Activated gamma-delta T cell (primary cell): ENCODE measurements around the gene SLC39A1.
"Not testable (repeated sequence)": the region's sequence is repeated elsewhere in the genome, so short reads cannot be mapped to it uniquely, and the experiment has no call there.

ENCODE experiments used
- DNase-seq: peaks from one replicate; lab custom pipeline; 2025; lab: John Stamatoyannopoulos, UW
- total RNA-seq, 2 donors: gene quantifications; one replicate each; lab custom pipeline; 2026; lab: John Stamatoyannopoulos, UW

SLC39A1 gene, protein sequence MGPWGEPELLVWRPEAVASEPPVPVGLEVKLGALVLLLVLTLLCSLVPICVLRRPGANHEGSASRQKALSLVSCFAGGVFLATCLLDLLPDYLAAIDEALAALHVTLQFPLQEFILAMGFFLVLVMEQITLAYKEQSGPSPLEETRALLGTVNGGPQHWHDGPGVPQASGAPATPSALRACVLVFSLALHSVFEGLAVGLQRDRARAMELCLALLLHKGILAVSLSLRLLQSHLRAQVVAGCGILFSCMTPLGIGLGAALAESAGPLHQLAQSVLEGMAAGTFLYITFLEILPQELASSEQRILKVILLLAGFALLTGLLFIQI
- total RNA-seq, result 1.0 to 1.6 reads per million in 2 donors

GRCh38 chr1:153963030-153963849 lies at the start of gene SLC39A1:
Gene SLC39A1, minus strand, starts transcription at chr1:153963537. Its CDS starts 822 bp downstream, at chr1:153962715.
- peak; percentile 75 for DNase-seq

GRCh38 chr1:154012543-154012942 lies 49.2 kb upstream of the SLC39A1 start:
- DNase-seq, result not testable (repeated sequence)

GRCh38 chr1:154012129-154012528 lies 48.8 kb upstream of the SLC39A1 start:
- no peak for DNase-seq

GRCh38 chr1:154006136-154006535 lies 42.8 kb upstream of the SLC39A1 start:
- DNase-seq, result no peak

DNA sequence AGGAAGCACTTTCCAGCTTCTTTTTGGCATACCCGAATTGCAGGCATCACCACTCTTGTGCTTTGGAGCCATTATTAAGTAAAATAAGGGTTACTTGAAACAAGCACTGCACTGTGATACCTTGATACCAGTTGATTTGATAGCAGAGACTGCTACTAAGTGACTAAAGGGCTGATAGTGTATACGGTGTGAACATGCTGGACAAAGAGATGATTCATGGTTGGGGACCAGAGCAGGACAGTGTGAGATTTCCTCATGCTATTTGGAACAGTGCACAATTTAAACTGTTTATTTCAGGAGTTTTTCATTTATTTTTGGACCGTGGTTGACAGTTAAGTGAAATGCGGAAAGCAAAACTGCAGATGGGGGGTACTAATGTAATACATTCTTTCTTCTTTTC lies 37.1 kb upstream of the SLC39A1 start:
- DNase-seq, result no peak

DNA sequence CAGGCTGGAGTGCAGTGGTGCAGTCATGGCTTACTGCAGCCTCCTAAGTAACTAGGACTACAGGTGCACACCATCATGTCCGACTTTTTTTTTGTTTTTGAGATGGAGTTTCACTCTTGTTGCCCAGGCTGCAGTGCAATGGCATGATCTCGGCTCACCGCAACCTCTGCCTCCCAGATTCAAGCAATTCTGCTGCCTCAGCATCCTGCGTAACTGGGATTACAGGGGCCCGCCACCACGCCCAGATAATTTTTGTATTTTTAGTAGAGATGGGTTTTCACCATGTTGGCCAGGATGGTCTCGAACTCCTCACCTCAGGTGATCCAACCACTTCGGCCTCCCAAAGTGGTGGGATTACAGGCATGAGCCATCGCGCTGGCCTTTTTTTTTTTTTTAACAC lies 33.5 kb upstream of the SLC39A1 start:
- not testable (repeated sequence) for DNase-seq

DNA sequence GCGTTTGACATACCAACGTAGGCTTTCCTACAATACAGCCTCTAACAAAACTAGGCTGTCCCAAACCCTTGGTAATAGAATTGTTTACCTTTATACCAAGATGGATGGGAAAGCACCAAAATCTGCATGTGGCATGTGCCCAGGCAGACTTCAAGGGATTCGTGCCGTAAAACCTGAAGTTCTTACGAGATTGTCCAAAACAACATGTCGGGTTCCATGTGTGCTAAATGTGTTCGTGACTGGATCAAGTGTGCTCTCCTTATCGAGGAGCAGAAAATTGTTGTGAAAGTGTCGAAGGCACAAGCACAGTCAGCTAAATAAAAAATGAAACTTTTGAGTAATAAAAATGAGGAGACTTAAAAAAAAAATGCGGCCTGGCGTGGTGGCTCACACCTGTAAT lies 32.3 kb upstream of the SLC39A1 start:
- DNase-seq, result no peak

DNA sequence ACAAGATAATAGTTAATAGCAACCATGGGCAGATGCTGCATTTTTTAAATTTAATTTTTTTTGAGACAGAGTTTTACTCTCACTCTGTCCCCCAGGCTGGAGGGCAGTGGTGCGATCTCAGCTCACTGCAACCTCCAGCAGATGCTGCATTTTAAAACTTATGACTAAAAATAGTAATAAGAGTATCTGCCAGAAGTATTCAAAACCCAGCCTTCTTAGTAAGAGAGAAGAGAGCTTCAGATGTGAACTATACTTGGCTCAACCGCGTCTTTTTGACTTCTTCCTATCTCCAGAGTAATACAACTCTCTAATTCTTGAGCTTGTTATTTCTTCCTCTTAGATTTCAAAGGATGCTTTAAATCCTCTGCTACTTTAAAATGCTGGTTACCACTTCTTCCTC lies 31.9 kb upstream of the SLC39A1 start:
- no peak for DNase-seq

DNA sequence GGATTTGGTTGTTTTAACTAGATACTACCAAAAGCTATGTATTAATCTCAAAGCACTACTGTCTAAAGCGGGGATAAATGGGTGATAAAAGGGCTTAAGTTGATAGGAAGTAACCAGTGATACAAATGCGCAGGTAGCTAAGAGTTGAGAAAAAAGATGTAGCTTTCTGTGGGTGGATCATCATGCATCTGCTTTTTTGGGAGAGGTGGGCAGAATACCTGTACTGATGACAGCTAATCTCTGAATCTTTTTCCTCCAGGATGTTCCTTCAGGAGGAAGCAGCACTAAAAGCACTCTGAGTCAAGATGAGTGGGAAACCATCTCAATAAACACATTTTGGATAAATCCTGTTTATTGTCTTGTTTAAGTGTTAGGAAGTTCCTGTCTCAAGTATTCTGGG lies 28.5 kb upstream of the SLC39A1 start:
- no peak for DNase-seq

- no peak for DNase-seq
Measured at GRCh38 chr1:153991151-153991630, 27.9 kb upstream of the SLC39A1 start.

- DNase-seq, result peak; percentile 26
Measured at GRCh38 chr1:153990468-153991150, 27.3 kb upstream of the SLC39A1 start, which contains the start of gene RPS27. Gene RPS27, plus strand, starts transcription at chr1:153990762. Its CDS starts 35 bp downstream, at chr1:153990797.

DNA sequence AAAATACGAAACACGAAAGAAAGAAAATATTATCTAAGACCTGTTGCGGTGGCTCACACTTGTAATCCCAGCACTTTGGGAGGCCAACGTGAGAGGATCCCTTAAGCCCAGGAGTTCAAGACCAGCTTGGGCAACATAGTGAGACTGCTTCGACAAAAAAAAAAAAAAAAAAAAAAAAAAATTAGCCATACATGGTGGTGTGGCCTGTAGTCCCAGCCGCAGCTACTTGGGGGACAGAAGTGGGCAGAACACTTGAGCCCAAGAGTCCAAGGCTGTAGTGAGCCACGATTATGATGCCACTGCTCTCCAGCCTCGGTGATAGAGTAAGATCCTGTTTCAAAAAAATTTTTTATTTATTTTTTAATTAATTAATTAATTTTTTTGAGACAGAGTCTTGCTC lies 24.3 kb upstream of the SLC39A1 start:
- no peak for DNase-seq

GRCh38 chr1:153985941-153986761 lies 22.8 kb upstream of the SLC39A1 start, which contains the start of gene RAB13:
Gene RAB13, minus strand, starts transcription at chr1:153986339. Its CDS starts 103 bp downstream, at chr1:153986236.
- DNase-seq, result no peak

DNA sequence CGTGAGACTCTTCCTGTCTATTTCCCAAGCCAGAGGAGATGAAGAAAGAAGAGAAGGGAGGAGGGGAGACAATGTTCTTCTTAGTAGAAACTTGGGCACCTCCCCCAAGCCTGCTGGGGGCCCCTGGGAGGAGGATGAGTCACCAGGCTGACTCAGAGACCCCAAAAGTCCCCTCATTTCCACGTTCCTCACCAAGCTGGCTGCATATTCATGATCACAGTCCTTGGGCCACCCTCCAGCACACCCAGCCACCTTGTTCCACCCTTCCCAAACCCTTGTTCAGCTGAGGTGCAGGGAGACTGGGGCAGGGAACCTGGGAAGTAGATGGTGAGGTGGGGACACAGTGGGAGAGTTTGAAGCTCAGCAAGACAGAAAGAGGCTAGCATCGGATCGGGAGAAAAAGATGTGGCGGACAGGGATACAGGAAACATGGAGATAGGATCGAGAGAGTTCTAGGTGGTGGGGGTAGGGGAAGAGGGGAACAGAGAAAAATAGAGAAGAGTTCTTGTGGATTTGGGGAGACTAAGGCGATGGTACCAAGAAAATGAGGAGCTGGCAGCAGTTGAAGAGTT lies 22.1 kb upstream of the SLC39A1 start:
- no peak for DNase-seq

DNA sequence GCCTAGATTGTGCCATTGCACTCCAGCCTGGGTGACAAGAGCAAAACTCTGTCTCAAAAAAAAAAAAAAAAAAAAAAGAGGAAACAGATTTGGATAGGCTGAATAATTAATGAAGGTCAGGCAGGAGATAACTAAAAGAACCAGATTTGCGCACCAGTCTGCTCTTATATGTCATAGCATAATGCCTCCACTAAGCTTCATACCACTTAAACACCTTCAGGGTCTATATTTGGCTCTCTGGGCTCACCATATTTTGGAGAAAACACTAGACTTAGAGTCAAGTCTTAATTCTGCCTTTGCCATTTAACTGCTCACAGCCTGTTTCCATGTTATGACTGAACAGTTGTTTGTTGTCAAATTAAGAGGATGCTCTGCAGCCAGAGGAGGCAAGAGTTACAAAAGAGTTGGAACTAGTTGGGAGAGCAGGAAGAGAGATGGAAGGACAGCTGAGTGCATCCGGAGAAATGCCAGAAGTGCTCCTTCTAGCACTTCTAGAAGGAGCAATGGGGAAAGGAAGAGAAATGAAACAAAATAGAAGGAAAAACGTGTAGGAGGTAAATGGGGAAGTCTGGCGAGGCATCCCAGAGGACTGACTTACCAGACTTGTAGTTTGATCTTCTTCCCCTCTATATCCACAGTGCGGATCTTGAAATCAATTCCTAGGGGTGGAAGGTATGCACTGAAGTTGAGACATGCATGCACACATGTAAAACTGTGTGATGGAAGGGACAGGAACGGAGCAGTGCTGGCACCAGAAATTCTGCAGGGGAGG lies 21.0 kb upstream of the SLC39A1 start:
- no peak for DNase-seq

GRCh38 chr1:153981735-153982134 lies 18.4 kb upstream of the SLC39A1 start:
- not testable (repeated sequence) for DNase-seq

- DNase-seq, result not testable (repeated sequence)
Measured at GRCh38 chr1:153979091-153979490, 15.8 kb upstream of the SLC39A1 start.

GRCh38 chr1:153978274-153978909 lies 15.1 kb upstream of the SLC39A1 start:
- no peak for DNase-seq
